HG02938 (cell line): ENCODE data around the gene GPAT3.
"Not testable (repeated sequence)": the region's sequence is repeated elsewhere in the genome, so short reads cannot be mapped to it uniquely, and the experiment has no call there.

Experiments used
- ATAC-seq: cut with Tn5 transposase; IDR thresholded peaks from one replicate; pipeline ENCODE4 v1.9.1; 2021; ENCODE audit warnings: mild to moderate bottlenecking, moderate library complexity; ENCODE audit not compliant: unreplicated experiment

Gene GPAT3

DNA sequence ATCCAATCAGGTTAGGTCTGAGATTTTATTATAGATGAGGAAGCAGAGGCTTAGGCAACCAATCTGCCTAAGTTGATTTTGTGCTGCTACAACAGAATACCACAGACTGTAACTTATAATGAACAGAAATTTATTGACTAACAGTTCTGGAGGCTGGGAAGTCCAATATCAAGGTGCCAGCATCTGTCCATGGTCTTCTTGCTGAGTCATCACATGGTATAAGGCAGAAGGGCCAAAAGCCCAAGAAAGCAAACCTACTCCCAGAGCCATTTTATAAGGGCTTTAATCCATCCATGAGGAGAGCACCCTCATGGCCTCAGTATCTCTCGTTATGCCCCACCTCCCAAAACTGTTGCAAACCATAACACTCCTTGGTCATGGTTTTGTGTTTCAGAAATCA lies 55.8 kb downstream of the GPAT3 start:
- no peak for ATAC-seq

- peak; percentile 82 for ATAC-seq
Observed at GRCh38 chr4:83599183-83599582, 63.3 kb downstream of the GPAT3 start.

DNA sequence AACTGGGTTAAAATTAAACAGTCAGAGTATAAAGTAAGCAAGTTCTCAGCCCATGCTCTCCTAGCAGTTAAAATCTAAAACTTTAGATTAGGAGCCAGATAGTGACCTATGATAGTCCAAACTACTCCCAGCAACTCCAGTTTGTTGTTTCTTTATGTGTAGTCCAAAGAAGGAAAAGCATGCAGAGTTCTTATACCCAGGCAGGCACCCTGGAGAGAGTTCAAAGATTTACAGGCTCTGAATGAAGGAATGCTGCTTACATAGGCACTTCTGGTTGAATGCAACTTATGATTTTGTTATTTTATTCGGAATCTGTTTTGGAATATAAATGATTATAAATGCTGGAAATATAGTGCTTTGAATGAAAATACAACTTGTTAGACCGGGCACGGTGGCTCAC lies 67.2 kb downstream of the GPAT3 start:
- no peak for ATAC-seq

DNA sequence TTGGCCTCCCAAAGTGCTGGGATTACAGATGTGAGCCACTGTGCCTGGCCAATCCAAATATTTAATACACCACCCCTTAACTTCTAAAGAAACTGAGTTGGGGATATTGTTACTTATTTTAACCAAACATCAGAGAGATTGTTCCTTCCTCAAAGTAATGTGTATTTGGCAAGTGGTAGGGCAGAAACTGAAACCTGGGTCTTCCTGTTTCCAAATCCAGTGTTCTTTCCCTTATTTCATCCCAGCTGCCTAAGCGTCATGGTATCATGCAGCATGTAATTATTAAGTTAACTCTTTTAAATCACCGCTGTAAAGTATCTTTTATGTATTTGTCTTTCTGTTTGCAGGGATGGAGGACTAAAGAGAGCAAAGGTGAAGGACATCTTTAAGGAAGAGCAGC lies 68.4 kb downstream of the GPAT3 start:
- ATAC-seq: no peak

GRCh38 chr4:83605210-83605609 lies 69.3 kb downstream of the GPAT3 start:
- no peak for ATAC-seq

DNA sequence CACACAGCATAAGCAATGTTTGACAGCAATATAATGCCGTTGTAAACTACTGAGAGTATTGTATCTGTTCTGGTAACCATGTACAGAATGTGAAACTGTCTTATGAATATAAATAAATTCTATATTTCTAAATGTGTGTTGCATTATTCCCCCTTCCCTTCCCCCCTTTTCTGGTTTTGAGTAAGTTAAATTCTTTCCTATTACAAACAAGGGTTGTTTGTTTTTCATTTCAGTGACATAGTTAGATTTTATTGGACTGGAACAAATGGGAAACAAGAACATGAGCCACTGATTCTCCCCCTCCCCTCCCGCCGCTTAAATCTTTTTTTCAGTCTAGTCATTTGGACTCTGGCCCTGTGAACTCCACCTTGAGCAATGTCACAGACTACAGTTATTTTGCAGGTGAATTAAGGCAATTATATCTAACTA lies 69.8 kb downstream of the GPAT3 start:
- ATAC-seq: peak; percentile 59

DNA sequence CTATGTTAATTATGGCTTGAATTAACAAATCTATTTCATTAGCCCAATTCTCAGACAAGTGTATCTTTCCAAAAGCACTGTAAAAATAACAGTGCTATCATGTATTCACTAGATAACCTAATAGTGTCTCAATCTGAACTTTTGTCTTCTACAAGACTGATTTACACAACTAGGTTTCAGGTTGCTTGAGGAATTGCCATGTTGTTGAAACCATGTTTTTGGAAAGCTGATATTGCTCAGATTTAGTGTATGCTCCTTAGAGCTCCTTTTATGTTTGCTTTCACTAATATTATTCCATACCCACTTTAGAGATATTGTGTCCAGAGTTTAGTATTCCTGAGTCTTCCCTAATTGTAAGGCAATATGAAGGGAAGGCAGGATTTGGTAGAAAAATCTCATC lies 70.6 kb downstream of the GPAT3 start:
- ATAC-seq: no peak

- ATAC-seq: no peak
Observed at GRCh38 chr4:83606898-83607297, 71.0 kb downstream of the GPAT3 start.

GRCh38 chr4:83609365-83609764 lies 73.5 kb downstream of the GPAT3 start:
- no peak for ATAC-seq

- no peak for ATAC-seq
Observed at GRCh38 chr4:83610729-83611128, 74.8 kb downstream of the GPAT3 start.

- no peak for ATAC-seq
Observed at GRCh38 chr4:83613023-83613422, 77.1 kb downstream of the GPAT3 start.

GRCh38 chr4:83613994-83614393 lies 78.1 kb downstream of the GPAT3 start:
- ATAC-seq: no peak

GRCh38 chr4:83616252-83616651 lies 80.3 kb downstream of the GPAT3 start:
- no peak for ATAC-seq

DNA sequence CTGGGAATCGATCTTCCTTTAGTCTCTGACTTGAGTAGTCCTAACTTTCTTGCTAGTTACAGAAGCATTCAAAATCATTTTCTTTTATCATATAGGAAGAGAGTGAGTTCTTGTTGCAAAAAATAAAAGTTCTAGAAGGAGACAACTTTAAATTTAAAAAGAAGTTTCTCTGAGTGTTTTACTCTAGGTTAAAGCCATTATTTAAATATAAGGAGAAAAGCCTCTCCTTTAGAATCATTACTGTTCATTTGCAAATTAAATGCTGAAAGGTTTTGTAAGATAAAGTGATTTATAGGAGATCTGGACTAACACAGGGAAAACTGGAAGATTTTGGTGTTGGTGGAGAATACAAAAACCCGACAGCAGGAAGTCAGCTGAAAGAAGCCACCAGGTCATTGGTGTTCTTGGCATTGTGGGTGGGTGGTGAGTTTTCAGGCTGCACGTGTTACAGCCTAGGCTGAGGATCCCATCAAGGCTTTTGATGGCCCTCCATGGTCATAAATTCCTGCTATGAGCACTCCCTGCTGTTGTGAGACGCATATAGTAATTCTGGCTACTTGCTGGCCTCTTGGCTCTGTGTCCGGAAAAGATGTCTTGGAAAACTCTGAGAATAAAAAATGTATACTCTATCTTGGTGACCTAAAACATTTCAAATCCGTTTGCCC lies 81.6 kb downstream of the GPAT3 start:
- ATAC-seq: no peak

DNA sequence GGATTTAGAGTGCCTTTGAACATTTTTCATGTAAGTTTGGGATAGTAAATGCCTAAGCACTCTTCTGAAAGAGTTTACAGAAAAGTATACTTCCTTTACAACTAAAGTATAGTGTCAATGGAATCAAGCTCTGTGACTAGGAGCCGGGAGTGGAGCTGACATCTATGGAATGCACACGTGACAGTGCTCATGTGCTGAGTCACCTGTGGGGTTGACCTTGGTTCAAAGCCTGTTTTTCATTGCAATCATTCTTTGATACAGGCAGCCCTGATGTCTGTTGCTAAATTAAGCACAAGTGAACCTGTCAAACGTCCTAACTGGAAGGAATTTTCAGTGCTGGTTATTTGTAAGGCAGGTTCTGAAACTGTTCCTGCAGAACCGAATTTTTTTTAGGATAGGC lies 82.5 kb downstream of the GPAT3 start:
- ATAC-seq: no peak

GRCh38 chr4:83618991-83619645 lies 83.2 kb downstream of the GPAT3 start:
- ATAC-seq: no peak

DNA sequence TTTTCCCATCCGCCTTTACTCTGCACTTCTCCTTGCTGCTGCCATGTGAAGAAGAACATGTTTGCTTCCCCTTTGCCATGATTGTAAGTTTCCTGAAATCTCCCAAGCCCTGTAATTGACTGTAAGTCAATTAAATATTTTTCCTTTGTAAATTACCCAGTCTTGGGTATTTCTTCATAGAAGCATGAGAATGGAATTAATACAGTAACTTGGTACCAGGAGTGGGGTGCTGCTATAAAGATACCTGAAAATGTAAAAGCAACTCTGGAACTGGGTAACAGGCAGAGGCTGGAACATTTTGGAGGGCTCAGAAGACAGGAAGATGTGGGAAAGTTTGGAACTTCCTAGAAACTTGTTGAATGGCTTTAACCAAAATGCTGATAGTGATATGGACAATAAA lies 86.2 kb downstream of the GPAT3 start:
- ATAC-seq: not testable (repeated sequence)

- ATAC-seq: no peak
Observed at GRCh38 chr4:83625821-83626220, 89.9 kb downstream of the GPAT3 start.

DNA sequence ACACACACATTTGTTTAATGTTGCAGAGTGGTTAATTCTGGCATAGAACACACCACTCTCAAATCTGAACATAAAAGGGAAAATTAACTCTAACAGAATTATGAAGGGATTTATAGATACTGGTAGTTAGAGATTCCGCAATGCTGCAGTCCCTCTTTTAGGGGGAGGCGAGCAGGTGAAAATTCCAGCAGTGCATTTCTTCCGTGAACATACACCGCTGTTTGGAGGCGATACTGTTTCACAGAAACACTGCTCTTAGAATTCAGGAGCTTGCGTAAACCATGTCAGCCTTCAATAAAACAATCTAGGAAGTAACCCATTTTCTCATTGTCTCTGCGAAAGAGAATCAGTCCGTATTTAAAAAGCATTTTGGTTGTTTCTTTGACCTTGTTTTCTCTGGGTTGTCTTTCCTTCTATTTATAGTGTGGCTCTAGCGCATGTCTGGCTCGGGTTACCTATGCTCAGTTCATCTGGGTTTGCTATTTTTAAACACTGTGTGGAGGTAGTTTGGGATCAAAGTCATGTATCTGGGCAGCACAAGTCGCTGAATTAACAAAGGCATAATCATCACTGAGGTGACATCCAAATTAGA lies 90.4 kb downstream of the GPAT3 start:
- ATAC-seq: no peak

GRCh38 chr4:83629945-83630721 lies 94.2 kb downstream of the GPAT3 start:
- no peak for ATAC-seq

- ATAC-seq: no peak
Observed at GRCh38 chr4:83631066-83631465, 95.2 kb downstream of the GPAT3 start.

- no peak for ATAC-seq
Observed at GRCh38 chr4:83636930-83637329, 101.0 kb downstream of the GPAT3 start.
